ENCODE data around the gene GLI3. TPM values are rescaled to one million over a fixed set of nuclear protein-coding genes. Genes with fewer than 3 reads are reported as not detected.

GLI3 gene
- total RNA-seq, 2 donors from 2014 or later: 0.17 to 0.74 TPM

GRCh38 chr7:42227936-42228591, 8.9 kb downstream of the GLI3 start:
- no peak overlapping the region for H3K4me3 Mint-ChIP-seq
- H3K27ac Mint-ChIP-seq: no peak overlapping the region
- H3K9me3 Mint-ChIP-seq: no peaks in the 10 kb centered on the region
- no peaks in the 10 kb centered on the region for H3K4me1 Mint-ChIP-seq
- H3K36me3 Mint-ChIP-seq (ENCODE audit: low read depth): no peaks in the 10 kb centered on the region
- peaks cover 32% of the 10 kb centered on the region for H3K27me3 Mint-ChIP-seq
- peak; percentile 63 for ATAC-seq (replicated peaks)

- Mint-ChIP-seq H3K27me3 (peaks cover 29% of the 10 kb centered on the region), H3K36me3 (ENCODE audit: low read depth) (no peaks in the 10 kb centered on the region), H3K27ac (no peak overlapping the region), H3K4me1 (no peaks in the 10 kb centered on the region), H3K4me3 (peak overlapping the region; percentile 34), H3K9me3 (no peaks in the 10 kb centered on the region)
- peak; percentile 63 for ATAC-seq (replicated peaks)
Measured at GRCh38 chr7:42227541-42227935, 9.5 kb downstream of the GLI3 start.

GRCh38 chr7:42227021-42227420, 10.0 kb downstream of the GLI3 start:
- no peaks in the 10 kb centered on the region for H3K9me3 Mint-ChIP-seq
- H3K27me3 Mint-ChIP-seq: peaks cover 24% of the 10 kb centered on the region
- no peak for ATAC-seq (replicated peaks)
- H3K36me3 Mint-ChIP-seq (ENCODE audit: low read depth): no peaks in the 10 kb centered on the region
- no peaks in the 10 kb centered on the region for H3K4me1 Mint-ChIP-seq
- no peak overlapping the region for H3K27ac Mint-ChIP-seq
- peak overlapping the region; percentile 34 for H3K4me3 Mint-ChIP-seq

GRCh38 chr7:42226354-42226941, 10.6 kb downstream of the GLI3 start:
- Mint-ChIP-seq H3K27ac (no peak overlapping the region), H3K27me3 (peaks cover 25% of the 10 kb centered on the region), H3K4me1 (no peaks in the 10 kb centered on the region), H3K36me3 (ENCODE audit: low read depth) (no peaks in the 10 kb centered on the region), H3K4me3 (no peak overlapping the region), H3K9me3 (no peaks in the 10 kb centered on the region)
- no peak for ATAC-seq (replicated peaks)

GRCh38 chr7:42224391-42225003, 12.5 kb downstream of the GLI3 start:
- Mint-ChIP-seq H3K4me1 (no peaks in the 10 kb centered on the region), H3K9me3 (no peaks in the 10 kb centered on the region), H3K4me3 (no peak overlapping the region), H3K36me3 (ENCODE audit: low read depth) (no peaks in the 10 kb centered on the region), H3K27ac (no peak overlapping the region), H3K27me3 (peaks cover 22% of the 10 kb centered on the region)
- no peak for ATAC-seq (replicated peaks)

- ATAC-seq (replicated peaks): no peak
- Mint-ChIP-seq H3K27ac (no peak overlapping the region), H3K36me3 (ENCODE audit: low read depth) (no peaks in the 10 kb centered on the region), H3K27me3 (peaks cover 15% of the 10 kb centered on the region), H3K4me3 (no peak overlapping the region), H3K9me3 (no peaks in the 10 kb centered on the region), H3K4me1 (no peaks in the 10 kb centered on the region)
Measured at GRCh38 chr7:42222891-42223290, 14.1 kb downstream of the GLI3 start.

- peaks cover 10% of the 10 kb centered on the region for H3K27me3 Mint-ChIP-seq
- H3K9me3 Mint-ChIP-seq: no peaks in the 10 kb centered on the region
- H3K36me3 Mint-ChIP-seq (ENCODE audit: low read depth): no peaks in the 10 kb centered on the region
- no peak overlapping the region for H3K27ac Mint-ChIP-seq
- ATAC-seq (replicated peaks): no peak
- no peaks in the 10 kb centered on the region for H3K4me1 Mint-ChIP-seq
- no peak overlapping the region for H3K4me3 Mint-ChIP-seq
Measured at GRCh38 chr7:42222125-42222524, 14.9 kb downstream of the GLI3 start.

- H3K27ac Mint-ChIP-seq: no peak overlapping the region
- H3K4me3 Mint-ChIP-seq: no peak overlapping the region
- no peaks in the 10 kb centered on the region for H3K9me3 Mint-ChIP-seq
- H3K4me1 Mint-ChIP-seq: no peaks in the 10 kb centered on the region
- H3K36me3 Mint-ChIP-seq (ENCODE audit: low read depth): no peaks in the 10 kb centered on the region
- H3K27me3 Mint-ChIP-seq: peaks cover 8% of the 10 kb centered on the region
- no peak for ATAC-seq (replicated peaks)
Measured at GRCh38 chr7:42221304-42221703, 15.7 kb downstream of the GLI3 start.

GRCh38 chr7:42219447-42219846, 17.6 kb downstream of the GLI3 start:
- no peaks in the 10 kb centered on the region for H3K4me1 Mint-ChIP-seq
- H3K4me3 Mint-ChIP-seq: no peak overlapping the region
- H3K27ac Mint-ChIP-seq: no peak overlapping the region
- no peak for ATAC-seq (replicated peaks)
- no peaks in the 10 kb centered on the region for H3K9me3 Mint-ChIP-seq
- peaks cover 8% of the 10 kb centered on the region for H3K27me3 Mint-ChIP-seq
- no peaks in the 10 kb centered on the region for H3K36me3 Mint-ChIP-seq (ENCODE audit: low read depth)

GRCh38 chr7:42218248-42218647, 18.8 kb downstream of the GLI3 start:
- H3K9me3 Mint-ChIP-seq: no peaks in the 10 kb centered on the region
- H3K4me3 Mint-ChIP-seq: no peak overlapping the region
- H3K4me1 Mint-ChIP-seq: no peaks in the 10 kb centered on the region
- no peak overlapping the region for H3K27ac Mint-ChIP-seq
- no peaks in the 10 kb centered on the region for H3K36me3 Mint-ChIP-seq (ENCODE audit: low read depth)
- no peak for ATAC-seq (replicated peaks)
- peaks cover 8% of the 10 kb centered on the region for H3K27me3 Mint-ChIP-seq

- H3K4me3 Mint-ChIP-seq: no peak overlapping the region
- H3K36me3 Mint-ChIP-seq (ENCODE audit: low read depth): no peaks in the 10 kb centered on the region
- H3K27ac Mint-ChIP-seq: no peak overlapping the region
- no peaks in the 10 kb centered on the region for H3K4me1 Mint-ChIP-seq
- H3K27me3 Mint-ChIP-seq: peaks cover 10% of the 10 kb centered on the region
- ATAC-seq (replicated peaks): no peak
- no peaks in the 10 kb centered on the region for H3K9me3 Mint-ChIP-seq
Measured at GRCh38 chr7:42217548-42217947, 19.5 kb downstream of the GLI3 start.

- H3K4me1 Mint-ChIP-seq: no peaks in the 10 kb centered on the region
- H3K36me3 Mint-ChIP-seq (ENCODE audit: low read depth): no peaks in the 10 kb centered on the region
- no peak overlapping the region for H3K4me3 Mint-ChIP-seq
- no peak overlapping the region for H3K27ac Mint-ChIP-seq
- no peaks in the 10 kb centered on the region for H3K9me3 Mint-ChIP-seq
- no peak for ATAC-seq (replicated peaks)
- H3K27me3 Mint-ChIP-seq: peaks cover 12% of the 10 kb centered on the region
Measured at GRCh38 chr7:42217053-42217452, 20.0 kb downstream of the GLI3 start.

- H3K27ac Mint-ChIP-seq: no peak overlapping the region
- H3K4me3 Mint-ChIP-seq: no peak overlapping the region
- peaks cover 8% of the 10 kb centered on the region for H3K27me3 Mint-ChIP-seq
- H3K36me3 Mint-ChIP-seq (ENCODE audit: low read depth): no peaks in the 10 kb centered on the region
- no peak for ATAC-seq (replicated peaks)
- no peaks in the 10 kb centered on the region for H3K4me1 Mint-ChIP-seq
- H3K9me3 Mint-ChIP-seq: no peaks in the 10 kb centered on the region
Measured at GRCh38 chr7:42214060-42214679, 22.8 kb downstream of the GLI3 start.

GRCh38 chr7:42213093-42213492, 23.9 kb downstream of the GLI3 start:
- Mint-ChIP-seq H3K27ac (no peak overlapping the region), H3K4me3 (no peak overlapping the region), H3K27me3 (peaks cover 8% of the 10 kb centered on the region), H3K4me1 (no peaks in the 10 kb centered on the region), H3K9me3 (no peaks in the 10 kb centered on the region), H3K36me3 (ENCODE audit: low read depth) (no peaks in the 10 kb centered on the region)
- ATAC-seq (replicated peaks): no peak

- Mint-ChIP-seq H3K4me1 (no peaks in the 10 kb centered on the region), H3K27me3 (peaks cover 8% of the 10 kb centered on the region), H3K27ac (no peak overlapping the region), H3K9me3 (no peaks in the 10 kb centered on the region), H3K4me3 (no peak overlapping the region), H3K36me3 (ENCODE audit: low read depth) (no peaks in the 10 kb centered on the region)
- ATAC-seq (replicated peaks): no peak
Measured at GRCh38 chr7:42212541-42213090, 24.4 kb downstream of the GLI3 start.

Data from activated T-helper 17 cell treated with anti-CD3 and anti-CD28 coated beads, Interleukin-2, amount 50 U/mL, for 72 hours (primary cell).